ENCODE results near the gene ARMC8.

GRCh38 chr3:138284079-138284478 is 97.0 kb downstream of the ARMC8 start:
- no peak for TF ChIP-seq POLR2AphosphoS5 (IDR thresholded peaks at IDR 0.05)
- no peak for TF ChIP-seq POLR2A (IDR thresholded peaks at IDR 0.05; ENCODE audit: low read depth)
